GM12878 (cell line): Measurements from ENCODE around the gene ZNF780B. TPM values are rescaled to one million over a fixed set of nuclear protein-coding genes. Genes with fewer than 3 reads are reported as not detected.

Experiments used
- ATAC-seq: fragments of 200-7000 bp; cut with Tn5 transposase; 3 replicates; pipeline ENCODE4 v1.9.1; 2020; ENCODE audit warnings: mild to moderate bottlenecking, moderate library complexity
- BruUV-seq: library from RNA; stranded (reverse); fragments of 400-500 nt; replicated peaks from 2 replicates; lab custom pipeline; 2021; lab: Mats Ljungman, UMichigan
- CTCF ChIA-PET: fragments of 300-600 bp; sonication (Branson Sonifier 250); formaldehyde crosslinking; extraction: SDS; loops from one replicate; lab custom pipeline; 2021; ENCODE audit warnings: inconsistent platforms; lab: Yijun Ruan, JAX
- POLR2A ChIA-PET: fragments of 350-600 bp; formaldehyde crosslinking; extraction: SDS; loops from one replicate; lab custom pipeline; 2021; ENCODE audit warnings: inconsistent platforms; lab: Charles Lee
- RAD21 ChIA-PET: fragments of 300-600 bp; sonication (Branson Sonifier 250); formaldehyde crosslinking; loops from one replicate; lab custom pipeline; 2023; ENCODE audit warnings: antibody characterized with exemption; ENCODE audit not compliant: unreplicated experiment; lab: Charles Lee
- SMC1A ChIA-PET: fragments of 300-600 bp; sonication (Branson Sonifier 250); formaldehyde crosslinking; loops from one replicate; lab custom pipeline; 2023; ENCODE audit not compliant: unreplicated experiment, uncharacterized antibody; lab: Charles Lee
- DNase-seq: peaks from one replicate; pipeline ENCODE4 v3.0.0-alpha.2; 2011; ENCODE audit warnings: low read depth, low spot score
- FAIRE-seq: peaks from 3 replicates; lab custom pipeline; 2011; peaks lifted over from hg19 to GRCh38; lab: Jason Lieb, UNC
- H2AFZ ChIP-seq: 2 replicates; pipeline ENCODE4 v1.6.0; 2011; ENCODE audit warnings: low read depth, low read length, control low read depth; ENCODE audit not compliant: control insufficient read depth
- H3K27ac ChIP-seq: 2 replicates; pipeline ENCODE4 v1.5.1; 2011; ENCODE audit warnings: control low read depth; ENCODE audit not compliant: control insufficient read depth, insufficient read depth
- H3K27me3 ChIP-seq, 2 experiments: replicated peaks in 1 of 2; 2 replicates each; pipeline versions ENCODE4 v1.6.0 to v1.6.1; 2011; ENCODE audit warnings: low read length in 1 of 2; ENCODE audit not compliant: control insufficient read depth in 2 of 2, insufficient read depth in 2 of 2
- H3K36me3 ChIP-seq, 2 experiments: 2 replicates each; pipeline ENCODE4 v1.5.1; 2011; ENCODE audit warnings: low read length in 1 of 2; ENCODE audit not compliant: control insufficient read depth in 2 of 2, insufficient read depth in 2 of 2
- H3K4me1 ChIP-seq: 2 replicates; pipeline ENCODE4 v1.6.1; 2011; ENCODE audit warnings: mild to moderate bottlenecking, low read length, moderate library complexity, mixed read lengths; ENCODE audit not compliant: control insufficient read depth, insufficient read depth
- H3K4me2 ChIP-seq: 2 replicates; pipeline ENCODE4 v1.6.0; 2011; ENCODE audit warnings: control low read depth; ENCODE audit not compliant: control insufficient read depth, insufficient read depth
- H3K4me3 ChIP-seq: fragments of 200-600 bp; sonication (generic); 2 replicates; pipeline ENCODE4 v1.5.1; 2016
- H3K79me2 ChIP-seq: 2 replicates; pipeline ENCODE4 v1.6.0; 2011; ENCODE audit warnings: low read length; ENCODE audit not compliant: control insufficient read depth, insufficient read depth
- H3K9ac ChIP-seq: 2 replicates; pipeline ENCODE4 v1.8.0; 2011; ENCODE audit warnings: low read length, control low read depth, mixed read lengths; ENCODE audit not compliant: control insufficient read depth, insufficient read depth
- H3K9me3 ChIP-seq: replicated peaks from 3 replicates; pipeline ENCODE4 v1.5.1; 2011; ENCODE audit warnings: mild to moderate bottlenecking, low read length; ENCODE audit not compliant: control insufficient read depth, insufficient read depth
- H4K20me1 ChIP-seq: 2 replicates; pipeline ENCODE4 v1.6.0; 2011; ENCODE audit not compliant: control insufficient read depth, insufficient read depth
- ATF2 ChIP-seq: IDR thresholded peaks from 2 replicates; pipeline ENCODE4 v1.6.1; 2012; ENCODE audit warnings: low read length, inconsistent platforms
- CBX3 ChIP-seq: fragments of 200-600 bp; sonication (generic); IDR thresholded peaks from 2 replicates; pipeline ENCODE4 v1.6.1; 2016; ENCODE audit warnings: low read depth, borderline replicate concordance
- CREM ChIP-seq: IDR thresholded peaks from 2 replicates; pipeline ENCODE4 v1.6.1; 2014; ENCODE audit warnings: antibody characterized with exemption, low read depth
- IRF5 ChIP-seq: fragments of 450-650 bp; IDR thresholded peaks from 2 replicates; pipeline ENCODE4 v1.6.1; 2017; ENCODE audit warnings: borderline replicate concordance
- KLF5 ChIP-seq: fragments of 450-650 bp; IDR thresholded peaks from 2 replicates; pipeline ENCODE4 v1.6.1; 2014; ENCODE audit warnings: mild to moderate bottlenecking; ENCODE audit not compliant: partially characterized antibody
- MXI1 ChIP-seq: fragments of 150-350 bp; IDR thresholded peaks from 2 replicates; pipeline ENCODE4 v1.6.1; 2011; ENCODE audit warnings: low read depth, mild to moderate bottlenecking, inconsistent platforms, low read length, improper control_type of control experiment
- NKRF ChIP-seq: fragments of 450-650 bp; conservative IDR thresholded peaks from 2 replicates; pipeline ENCODE4 v1.6.1; 2017; ENCODE audit warnings: mild to moderate bottlenecking, moderate library complexity
- PAX5 ChIP-seq: IDR thresholded peaks from 2 replicates; pipeline ENCODE4 v1.6.1; 2011; ENCODE audit warnings: low read depth, low read length, borderline replicate concordance
- PKNOX1 ChIP-seq: fragments of 450-650 bp; IDR thresholded peaks from 2 replicates; pipeline ENCODE4 v1.6.1; 2016; ENCODE audit warnings: mild to moderate bottlenecking
- RCOR1 ChIP-seq: conservative IDR thresholded peaks from 2 replicates; pipeline ENCODE4 v1.6.1; 2012; ENCODE audit warnings: low read depth, low read length, improper control_type of control experiment
- SPI1 ChIP-seq: IDR thresholded peaks from 2 replicates; pipeline ENCODE4 v1.6.1; 2011; ENCODE audit warnings: low read depth, mild to moderate bottlenecking, low read length, moderate library complexity, borderline replicate concordance; ENCODE audit not compliant: insufficient read depth
- SRF ChIP-seq, 2 experiments: IDR thresholded peaks; 2 replicates each; pipeline ENCODE4 v1.6.1; 2011; ENCODE audit warnings: low read depth in 2 of 2, low read length in 2 of 2, mild to moderate bottlenecking in 1 of 2, moderate library complexity in 1 of 2
- TCF3 ChIP-seq: IDR thresholded peaks from 2 replicates; pipeline ENCODE4 v1.6.1; 2012; ENCODE audit warnings: low read depth, mild to moderate bottlenecking, low read length, borderline replicate concordance; ENCODE audit not compliant: insufficient read depth
- TCF7 ChIP-seq: IDR thresholded peaks from 2 replicates; pipeline ENCODE4 v1.6.1; 2014; ENCODE audit warnings: antibody characterized with exemption, borderline replicate concordance
- ZBED1 ChIP-seq: IDR thresholded peaks from 2 replicates; pipeline ENCODE4 v1.6.1; 2016; ENCODE audit warnings: borderline replicate concordance
- WGBS: methylation state at CpG from one replicate; pipeline ENCODE4 v1.1.6; 2016; ENCODE audit warnings: low lambda C conversion rate; ENCODE audit not compliant: insufficient replicate concordance, insufficient coverage; ENCODE audit errors: missing lambda C conversion rate; 5-methylcytosine and 5-hydroxymethylcytosine counted together
- in situ Hi-C: fragments of 300-500 bp; cut with MboI; formaldehyde crosslinking; loops from 9 replicates; pipeline ENCODE4 v1.14.3; 2018; ENCODE audit warnings: mixed read lengths
- intact Hi-C: fragments of 100-400 bp; cut with micrococcal nuclease; formaldehyde crosslinking; loops from one replicate; pipeline ENCODE4 v1.14.2; 2022; ENCODE audit not compliant: unreplicated experiment
- polyA plus RNA-seq, 11 experiments: library from polyadenylated mRNA; depleted of rRNA in 4 of 11; unstranded in 6 of 11; stranded (reverse) in 5 of 11; fragments of >200 nt; fragmentation: Nextera tagmentation in 4 of 11; fragmentation: Illumina TruSeq in 1 of 11; extraction: Ambion mirVana in 4 of 11; extraction: Trizol in 1 of 11; gene quantifications; 1 replicate in 1 of 11; 2 replicates in 10 of 11; pipeline versions ENCODE4 v1.2.1 to v1.2.3, GENCODE V29; 2011 to 2016; ENCODE audit warnings: inconsistent platforms in 2 of 11, missing spikeins in 2 of 11, low read depth in 1 of 11
- total RNA-seq, 4 experiments: library from RNA; depleted of rRNA in 3 of 4; stranded (reverse); fragments of >200 nt in 3 of 4; fragmentation: Illumina TruSeq in 1 of 4; extraction: Trizol in 1 of 4; gene quantifications; 2 replicates each; pipeline versions ENCODE4 v1.2.1 to v1.2.3, GENCODE V29; 2013 to 2021

The ZNF780B gene
- total and polyA plus RNA-seq, 10 of the 15 experiments (the other 5 are each of a cell fraction or from before 2014, with no cell fraction given): 7.3 to 24.0 (median 12.3) TPM

- TF ChIP-seq NKRF: peak; percentile 53
- TF ChIP-seq, all 136 proteins: peak for 37
Observed at GRCh38 chr19:40055832-40056504, at the start of gene ZNF780B (continued).

- Histone ChIP-seq H2AFZ (no peak overlapping the region), H3K36me3 (no peaks in the 10 kb centered on the region), H3K4me3 (no peak overlapping the region), H3K27ac (no peak overlapping the region), H3K4me1 (no peaks in the 10 kb centered on the region), H3K79me2 (no peaks in the 10 kb centered on the region), H3K4me2 (no peak overlapping the region), H3K27me3 (no peaks in the 10 kb centered on the region), H4K20me1 (no peaks in the 10 kb centered on the region), H3K9ac (no peak overlapping the region), H3K9me3 (no peaks in the 10 kb centered on the region; the same call in 2 of the 3 replicates)
- no peak for FAIRE-seq
- ChIA-PET POLR2A (interaction anchor here (0.6 kb wide), 1 partner anchor 15 kb away, joined by 4 read pairs; no protein-coding TSS in a partner anchor), CTCF (no interaction called here), RAD21 (no interaction called here), SMC1A (no interaction called here)
- in situ Hi-C loops: no loop called here
- no peak for DNase-seq
- no TSS peak for BruUV-seq
- TF ChIP-seq PAX5 (no peak), SRF (IDR thresholded peaks at IDR 0.05; ENCODE audit: low read depth in 2 of 2, low read length in 2 of 2) (no peak), TCF7 (no peak), TCF3 (no peak), CBX3 (no peak), SPI1 (no peak), ZBED1 (no peak), MXI1 (no peak), ATF2 (no peak), RCOR1 (no peak), KLF5 (no peak), CREM (no peak), IRF5 (no peak), PKNOX1 (no peak)
- WGBS: 6% methylated on average over 1 of the region's 1 CpG
- ATAC-seq: no peak
- intact Hi-C loops: no loop called here
Observed at GRCh38 chr19:40104754-40105153, 48.7 kb upstream of the ZNF780B start.
